SK-N-SH (cell line): ENCODE measurements around the gene KIT. TPM values are rescaled to one million over a fixed set of nuclear protein-coding genes. Genes with fewer than 3 reads are reported as not detected.

Experiments used
- CTCF ChIA-PET: fragments of 300-600, 350-600 bp; formaldehyde crosslinking; extraction: SDS; loops from one replicate; lab custom pipeline; 2021; lab: Yijun Ruan, JAX
- POLR2A ChIA-PET: fragments of 350-600 bp; sonication (Branson Sonifier 250); formaldehyde crosslinking; extraction: SDS; loops from one replicate; lab custom pipeline; 2020; ENCODE audit warnings: antibody characterized with exemption, inconsistent platforms; lab: Yijun Ruan, JAX
- DNase-seq: peaks from one replicate; pipeline ENCODE4 v3.0.0; 2012
- H2AFZ ChIP-seq: fragments of 200-600 bp; sonication (generic); 2 replicates; pipeline ENCODE4 v1.8.1; 2016; ENCODE audit warnings: antibody characterized with exemption, mild to moderate bottlenecking, low read depth
- H3F3A ChIP-seq: fragments of 200-600 bp; sonication (generic); replicated peaks from 2 replicates; pipeline ENCODE3; 2016; ENCODE audit warnings: antibody characterized with exemption, mild to moderate bottlenecking; ENCODE audit not compliant: insufficient read depth
- H3K27ac ChIP-seq, 2 experiments: fragments of 200-500 bp in 1 of 2; fragments of 200-600 bp in 1 of 2; sonication (Bioruptor generic) in 1 of 2; sonication (generic), shearing (Covaris generic) in 1 of 2; 2 replicates each; pipeline versions ENCODE4 v1.5.1 to v1.6.1; 2014 to 2016; ENCODE audit warnings: low read depth in 2 of 2, inconsistent platforms in 1 of 2, low read length in 1 of 2, mild to moderate bottlenecking in 1 of 2, mixed read lengths in 1 of 2
- H3K27me3 ChIP-seq: fragments of 200-600 bp; sonication (generic), shearing (Covaris generic); 2 replicates; pipeline ENCODE4 v1.6.1; 2016; ENCODE audit warnings: mixed run types; ENCODE audit not compliant: insufficient read depth
- H3K36me3 ChIP-seq, 2 experiments: fragments of 200-500 bp in 1 of 2; fragments of 200-600 bp in 1 of 2; sonication (Bioruptor generic) in 1 of 2; sonication (generic) in 1 of 2; replicated peaks in 1 of 2; 2 replicates each; pipeline versions ENCODE3 to v1.5.1; 2014 to 2016; ENCODE audit warnings: low read length in 1 of 2, mild to moderate bottlenecking in 1 of 2; ENCODE audit not compliant: insufficient read depth in 2 of 2, control insufficient read depth in 1 of 2
- H3K4me1 ChIP-seq, 2 experiments: fragments of 200-500 bp in 1 of 2; fragments of 200-600 bp in 1 of 2; sonication (Bioruptor generic) in 1 of 2; sonication (generic), shearing (Covaris generic) in 1 of 2; 2 replicates each; pipeline versions ENCODE4 v1.5.1 to v1.6.1; 2014 to 2016; ENCODE audit warnings: low read depth in 1 of 2, low read length in 1 of 2, mixed run types in 1 of 2; ENCODE audit not compliant: insufficient read depth in 2 of 2, control insufficient read depth in 1 of 2
- H3K4me2 ChIP-seq: fragments of 200-600 bp; sonication (generic), shearing (Covaris generic); 2 replicates; pipeline ENCODE4 v1.6.1; 2017; ENCODE audit warnings: mixed run types
- H3K4me3 ChIP-seq, 2 experiments: fragments of 200-500 bp in 1 of 2; fragments of 200-600 bp in 1 of 2; sonication (Bioruptor generic) in 1 of 2; sonication (generic), shearing (Covaris generic) in 1 of 2; 2 replicates each; pipeline versions ENCODE4 v1.5.1 to v1.8.1; 2014 to 2016; ENCODE audit warnings: low read depth in 2 of 2, inconsistent platforms in 1 of 2, low read length in 1 of 2, mild to moderate bottlenecking in 1 of 2, mixed read lengths in 1 of 2, moderate library complexity in 1 of 2
- H3K79me2 ChIP-seq: fragments of 200-600 bp; sonication (generic); 2 replicates; pipeline ENCODE4 v1.8.1; 2017; ENCODE audit warnings: mild to moderate bottlenecking; ENCODE audit not compliant: insufficient read depth
- H3K9ac ChIP-seq: fragments of 200-600 bp; sonication (generic); 2 replicates; pipeline ENCODE4 v1.6.1; 2017; ENCODE audit warnings: mixed run types
- H3K9me2 ChIP-seq: fragments of 200-600 bp; sonication (generic); 2 replicates; pipeline ENCODE4 v1.6.1; 2017; ENCODE audit warnings: mixed run types
- H3K9me3 ChIP-seq: fragments of 200-600 bp; sonication (generic); 2 replicates; pipeline ENCODE4 v1.6.1; 2017; ENCODE audit warnings: mixed run types, mild to moderate bottlenecking, moderate library complexity
- H4K20me1 ChIP-seq: fragments of 200-600 bp; sonication (generic); 2 replicates; pipeline ENCODE4 v1.6.1; 2017; ENCODE audit warnings: mild to moderate bottlenecking, mixed run types; ENCODE audit not compliant: insufficient read depth
- CHD2 ChIP-seq: fragments of 150-350 bp; IDR thresholded peaks from 2 replicates; pipeline ENCODE4 v1.6.1; 2018; ENCODE audit warnings: low read length; ENCODE audit not compliant: partially characterized antibody
- EZH2phosphoT487 ChIP-seq: fragments of 200-600 bp; sonication (generic); IDR thresholded peaks from 2 replicates; pipeline ENCODE4 v1.6.1; 2017; ENCODE audit warnings: low read depth, mixed run types, mild to moderate bottlenecking, antibody characterized with exemption, moderate library complexity, borderline replicate concordance
- MXI1 ChIP-seq: IDR thresholded peaks from 2 replicates; pipeline ENCODE4 v1.6.1; 2012; ENCODE audit warnings: mild to moderate bottlenecking, low read depth, low read length, improper control_type of control experiment
- NFIC ChIP-seq: IDR thresholded peaks from 2 replicates; pipeline ENCODE4 v1.4.0; 2012; ENCODE audit warnings: borderline replicate concordance
- RFX5 ChIP-seq: IDR thresholded peaks from 2 replicates; pipeline ENCODE4 v1.6.1; 2012; ENCODE audit warnings: mild to moderate bottlenecking, improper control_type of control experiment, low read length
- SMC3 ChIP-seq: IDR thresholded peaks from 2 replicates; pipeline ENCODE4 v1.6.1; 2012; ENCODE audit warnings: low read depth, low read length, improper control_type of control experiment
- TCF12 ChIP-seq: IDR thresholded peaks from 2 replicates; pipeline ENCODE4 v1.4.0; 2012
- WGBS: methylation state at CpG from one replicate; pipeline ENCODE4 v1.1.6; 2017; ENCODE audit warnings: low lambda C conversion rate; 5-methylcytosine and 5-hydroxymethylcytosine counted together
- polyA plus RNA-seq, 3 experiments: library from polyadenylated mRNA; depleted of rRNA; stranded (reverse); fragments of >200 nt; gene quantifications; 2 replicates each; pipeline ENCODE4 v1.2.3, GENCODE V29; 2012
- TF ChIP-seq, protein P1 (sequence below): fragments of 150-350 bp; IDR thresholded peaks from 2 replicates; pipeline ENCODE4 v1.6.1; 2017; ENCODE audit warnings: antibody characterized with exemption, low read length, low read depth, borderline replicate concordance

The KIT gene
- polyA plus RNA-seq, 1 of the 3 experiments (the other 2 are of a cell fraction) = 0.79 TPM

DNA sequence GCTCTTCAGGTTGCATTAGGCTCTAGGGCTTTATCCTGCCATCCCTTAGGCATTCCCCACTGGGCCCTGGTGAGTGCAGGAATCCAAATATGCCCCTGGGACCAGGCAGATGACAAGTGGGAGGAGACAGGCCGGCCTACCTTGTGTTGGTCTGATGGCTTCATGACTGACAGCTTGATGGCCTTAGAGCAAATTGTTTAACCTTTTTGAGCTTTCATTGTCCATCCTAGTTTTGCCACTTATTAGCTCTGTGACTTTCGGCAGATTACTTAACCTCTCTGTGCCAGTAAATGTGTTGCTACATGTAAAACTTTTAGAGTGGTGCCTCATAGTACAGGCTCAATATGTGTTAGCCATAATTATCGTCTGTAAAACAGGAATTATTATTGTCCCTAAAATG lies 4.4 kb downstream of the KIT start:
- no peak overlapping the region for H3K4me3 ChIP-seq
- H2AFZ ChIP-seq = no peak overlapping the region
- DNase-seq = no peak
- ChIA-PET POLR2A (no interaction called here), CTCF (interaction anchor here (1.2 kb wide), 1 partner anchor 20 kb away, joined by 3 read pairs; no protein-coding TSS in a partner anchor)
- no peaks in the 10 kb centered on the region for H3K79me2 ChIP-seq
- no peak for TF ChIP-seq MXI1
- TF ChIP-seq EZH2phosphoT487 = no peak
- peaks cover 19% of the 10 kb centered on the region for H3F3A ChIP-seq
- 0 out of 2 replicates have a peak, but pooled peaks cover 11% of the 10 kb centered on the region for H3K27me3 ChIP-seq
- WGBS = 93% methylated on average over 3 of the region's 3 CpGs
- no peaks in the 10 kb centered on the region for H3K9me2 ChIP-seq
- H3K9ac ChIP-seq = no peak overlapping the region
- H4K20me1 ChIP-seq = peaks cover 3% of the 10 kb centered on the region; the same call in 1 of the 2 replicates
- H3K4me2 ChIP-seq = peak overlapping the region; percentile 64
- H3K36me3 ChIP-seq = no peaks in the 10 kb centered on the region
- H3K9me3 ChIP-seq = no peaks in the 10 kb centered on the region
- peaks cover 11 to 13% of the 10 kb centered on the region in 2 experiments; a peak in 3 of 4 replicates for H3K4me1 ChIP-seq
- H3K27ac ChIP-seq = peak overlapping the region in 1 of 2 experiments; percentile 65; a peak in 2 of 4 replicates

DNA sequence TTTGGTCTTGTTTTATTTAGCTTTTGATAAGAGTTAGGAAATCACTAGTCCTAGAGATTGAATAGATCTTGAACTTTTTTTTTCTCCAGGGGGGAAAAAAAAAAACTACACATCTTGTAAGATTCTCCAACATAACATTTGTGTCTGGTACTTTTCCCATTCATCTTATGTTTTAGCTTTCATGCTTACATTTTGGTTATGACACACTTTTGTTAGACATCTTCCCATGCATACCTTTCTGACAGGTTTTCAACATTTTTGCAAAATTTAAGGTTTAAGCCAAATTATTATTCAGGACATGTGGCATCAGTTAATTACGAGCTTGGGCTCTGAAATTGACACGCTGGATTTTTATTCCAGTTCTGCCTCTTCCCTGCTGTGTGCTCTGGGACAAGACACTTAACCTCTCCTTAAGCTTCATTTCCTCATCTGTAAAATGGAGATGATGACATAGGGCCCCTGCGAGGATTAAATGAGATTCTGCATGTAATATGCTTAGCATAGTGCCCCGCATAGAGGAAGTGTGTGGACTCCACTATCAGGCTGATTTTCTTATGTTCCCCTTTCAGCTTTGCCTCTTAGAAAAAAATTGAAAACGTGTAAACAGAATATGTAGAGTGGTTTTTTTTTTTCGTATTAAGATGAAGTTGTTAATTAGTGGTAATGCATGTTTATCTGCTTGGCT lies 5.3 kb downstream of the KIT start:
- CTCF ChIA-PET = interaction anchor here (1.2 to 1.6 kb wide), 2 partner anchors 11 to 19 kb away, joined by 3 to 4 read pairs; no protein-coding TSS in a partner anchor
- TF ChIP-seq CHD2 (no peak), SMC3 (no peak), TCF12 (no peak), RFX5 (no peak)
- TF ChIP-seq, protein P1, sequence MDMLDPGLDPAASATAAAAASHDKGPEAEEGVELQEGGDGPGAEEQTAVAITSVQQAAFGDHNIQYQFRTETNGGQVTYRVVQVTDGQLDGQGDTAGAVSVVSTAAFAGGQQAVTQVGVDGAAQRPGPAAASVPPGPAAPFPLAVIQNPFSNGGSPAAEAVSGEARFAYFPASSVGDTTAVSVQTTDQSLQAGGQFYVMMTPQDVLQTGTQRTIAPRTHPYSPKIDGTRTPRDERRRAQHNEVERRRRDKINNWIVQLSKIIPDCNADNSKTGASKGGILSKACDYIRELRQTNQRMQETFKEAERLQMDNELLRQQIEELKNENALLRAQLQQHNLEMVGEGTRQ = no peak
- POLR2A ChIA-PET = no interaction called here

DNA sequence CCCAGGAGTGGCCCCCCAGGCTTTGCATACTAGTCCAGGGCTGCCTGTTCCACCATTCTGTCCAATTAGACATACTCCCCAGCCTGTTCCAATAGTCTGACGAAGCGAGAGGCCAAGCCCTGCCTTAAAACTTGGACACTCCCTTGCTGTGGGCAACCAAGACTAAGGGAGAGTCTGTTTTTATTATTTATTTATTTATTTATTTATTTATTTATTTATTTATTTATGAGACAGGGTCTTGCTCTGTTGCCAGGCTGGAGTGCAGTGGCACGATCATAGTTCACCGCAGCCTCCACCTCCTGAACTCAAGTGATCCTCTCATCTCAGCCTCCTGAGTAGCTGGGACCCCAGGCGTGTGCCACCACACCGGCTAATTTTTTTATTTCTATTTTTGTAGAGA lies 6.6 kb downstream of the KIT start:
- Histone ChIP-seq H3K4me3 (no peak overlapping the region), H3K4me2 (no peak overlapping the region), H3K9me2 (no peaks in the 10 kb centered on the region), H3K9ac (no peak overlapping the region), H4K20me1 (peaks cover 3% of the 10 kb centered on the region; the same call in 1 of the 2 replicates), H3F3A (peaks cover 19% of the 10 kb centered on the region), H3K27ac (no peak overlapping the region), H3K27me3 (no peaks in the 10 kb centered on the region), H3K79me2 (no peaks in the 10 kb centered on the region), H3K36me3 (no peaks in the 10 kb centered on the region), H2AFZ (no peak overlapping the region), H3K4me1 (peaks cover 2 to 13% of the 10 kb centered on the region in 2 experiments; a peak in 3 of 4 replicates), H3K9me3 (no peaks in the 10 kb centered on the region)
- POLR2A ChIA-PET = no interaction called here
- TF ChIP-seq NFIC = no peak
- no peak for DNase-seq
- 78% methylated on average over 6 of the region's 6 CpGs for WGBS
- CTCF ChIA-PET = no interaction called here

More for the DNA sequence above, 5.3 kb downstream of the KIT start:
- Histone ChIP-seq H3K9ac (no peak overlapping the region), H3K27ac (peak overlapping the region in 1 of 2 experiments; percentile 65; a peak in 1 of 4 replicates), H4K20me1 (peaks cover 3% of the 10 kb centered on the region; the same call in 1 of the 2 replicates), H3F3A (peaks cover 19% of the 10 kb centered on the region), H3K4me3 (no peak overlapping the region), H3K79me2 (no peaks in the 10 kb centered on the region), H3K4me1 (peaks cover 9 to 13% of the 10 kb centered on the region in 2 experiments; a peak in 3 of 4 replicates), H3K36me3 (no peaks in the 10 kb centered on the region), H3K27me3 (0 out of 2 replicates have a peak, but pooled peaks cover 1% of the 10 kb centered on the region), H3K9me3 (no peaks in the 10 kb centered on the region), H3K4me2 (no peak overlapping the region), H3K9me2 (no peaks in the 10 kb centered on the region), H2AFZ (no peak overlapping the region)
- no peak for DNase-seq
- 50% methylated on average over 6 of the region's 6 CpGs for WGBS
